Type B pancreatic cell (in vitro differentiated cells): Measurements from ENCODE around the gene LIPC. TPM values are rescaled to one million over a fixed set of nuclear protein-coding genes. Genes with fewer than 3 reads are reported as not detected.

ENCODE experiments used
- DNase-seq: peaks from one replicate; pipeline ENCODE4 v3.0.0; 2021; ENCODE audit warnings: mixed read lengths; ENCODE audit not compliant: unreplicated experiment; ENCODE audit errors: extremely low spot score
- H3K27ac Mint-ChIP-seq: 2 replicates; pipeline ENCODE4 v1.8.0; 2021; ENCODE audit warnings: mild to moderate bottlenecking, mixed read lengths
- H3K27me3 Mint-ChIP-seq: 2 replicates; pipeline ENCODE4 v1.8.0; 2021; ENCODE audit warnings: mixed read lengths
- H3K36me3 Mint-ChIP-seq: 2 replicates; pipeline ENCODE4 v1.8.0; 2021; ENCODE audit warnings: mixed read lengths
- H3K4me1 Mint-ChIP-seq: one replicate; pipeline ENCODE4 v1.8.0; 2021; ENCODE audit warnings: mixed read lengths; ENCODE audit not compliant: unreplicated experiment
- H3K4me3 Mint-ChIP-seq: 2 replicates; pipeline ENCODE4 v1.8.0; 2021; ENCODE audit warnings: mild to moderate bottlenecking, mixed read lengths
- H3K9me3 Mint-ChIP-seq: 2 replicates; pipeline ENCODE4 v1.8.0; 2021; ENCODE audit warnings: mixed read lengths
- CTCF ChIP-seq: fragments of 200-600 bp; sonication (generic); conservative IDR thresholded peaks from 2 replicates; pipeline ENCODE4 v1.5.0; 2021; ENCODE audit warnings: antibody characterized with exemption, mild to moderate bottlenecking
- total RNA-seq: library from RNA; stranded (reverse); gene quantifications from 2 replicates; pipeline ENCODE4 v1.2.1, GENCODE V29; 2021; ENCODE audit warnings: low replicate concordance

Gene LIPC
- total RNA-seq, 1 donor from 2014 or later = 10.9 TPM

- no peak overlapping the region for H3K27ac Mint-ChIP-seq
Measured at GRCh38 chr15:58544756-58545155, 113.0 kb downstream of the LIPC start.

GRCh38 chr15:58545307-58546065 is 113.7 kb downstream of the LIPC start:
- TF ChIP-seq CTCF = no peak
- Mint-ChIP-seq H3K4me3 (no peak overlapping the region), H3K27ac (no peak overlapping the region), H3K36me3 (no peaks in the 10 kb centered on the region), H3K4me1 (peaks cover 23% of the 10 kb centered on the region), H3K9me3 (no peaks in the 10 kb centered on the region), H3K27me3 (no peaks in the 10 kb centered on the region)
- no peak for DNase-seq

More at GRCh38 chr15:58544756-58545155, 113.0 kb downstream of the LIPC start:
- DNase-seq = no peak
- TF ChIP-seq CTCF = no peak
- H3K4me1 Mint-ChIP-seq = peaks cover 23% of the 10 kb centered on the region
- no peaks in the 10 kb centered on the region for H3K27me3 Mint-ChIP-seq
- peaks cover 3% of the 10 kb centered on the region for H3K36me3 Mint-ChIP-seq
- H3K9me3 Mint-ChIP-seq = no peaks in the 10 kb centered on the region
- H3K4me3 Mint-ChIP-seq = no peak overlapping the region

- Mint-ChIP-seq H3K36me3 (no peaks in the 10 kb centered on the region), H3K9me3 (no peaks in the 10 kb centered on the region), H3K27me3 (no peaks in the 10 kb centered on the region), H3K4me1 (peaks cover 23% of the 10 kb centered on the region), H3K4me3 (no peak overlapping the region), H3K27ac (peak overlapping the region; percentile 8)
- no peak for DNase-seq
- TF ChIP-seq CTCF = no peak
Measured at GRCh38 chr15:58546066-58546591, 114.3 kb downstream of the LIPC start.

DNA sequence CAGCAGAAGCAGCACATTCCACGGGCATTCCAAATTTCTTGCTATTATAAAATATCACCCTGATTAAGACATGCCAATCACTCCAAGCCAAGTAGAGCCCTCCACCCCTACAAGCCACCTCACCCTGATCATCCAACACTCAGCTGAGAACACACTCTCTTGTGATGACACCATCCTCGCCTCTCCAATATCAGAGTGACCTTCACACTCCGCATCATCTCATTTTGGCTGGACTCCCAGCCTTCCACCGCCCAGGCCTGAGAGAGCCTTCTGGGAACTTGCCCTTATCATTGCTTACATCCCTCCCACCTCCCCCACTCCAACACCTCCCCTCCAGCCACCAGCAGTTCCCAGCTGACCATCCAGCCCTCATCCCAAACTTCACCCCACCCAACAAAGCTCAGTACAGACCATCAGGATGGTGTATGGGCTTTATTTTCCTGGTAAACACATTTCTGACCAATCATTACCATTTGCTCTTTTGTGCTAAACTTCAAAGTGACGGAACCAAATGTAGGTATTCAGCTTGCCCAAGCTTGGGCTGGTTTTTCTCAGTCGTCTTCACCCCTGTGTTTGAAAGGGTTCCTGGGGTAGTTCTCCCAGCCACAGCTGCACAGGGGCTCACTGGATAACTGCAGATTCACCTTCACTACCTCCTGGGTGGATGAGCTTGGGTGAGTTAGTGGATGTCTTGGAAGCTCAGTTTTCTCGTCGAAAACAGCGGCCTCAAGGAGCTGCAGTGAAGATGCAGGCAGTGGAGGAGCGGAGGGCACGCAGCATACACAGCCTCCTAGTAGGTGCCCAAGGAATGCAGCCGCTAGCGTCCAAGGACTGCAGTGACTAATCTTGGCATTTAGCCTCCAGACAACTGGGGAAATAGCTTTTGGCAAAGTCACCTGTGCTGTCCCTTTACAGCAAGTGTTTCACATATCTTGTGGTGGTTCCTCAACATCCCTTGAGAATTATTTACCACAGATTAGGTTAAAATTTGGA is 115.1 kb downstream of the LIPC start:
- Mint-ChIP-seq H3K4me1 (peaks cover 26% of the 10 kb centered on the region), H3K27ac (peak overlapping the region; percentile 8), H3K4me3 (no peak overlapping the region), H3K36me3 (no peaks in the 10 kb centered on the region), H3K27me3 (no peaks in the 10 kb centered on the region), H3K9me3 (no peaks in the 10 kb centered on the region)
- no peak for TF ChIP-seq CTCF
- DNase-seq = no peak

- no peak overlapping the region for H3K27ac Mint-ChIP-seq
- no peak for TF ChIP-seq CTCF
- no peaks in the 10 kb centered on the region for H3K36me3 Mint-ChIP-seq
- DNase-seq = no peak
- H3K4me1 Mint-ChIP-seq = peaks cover 27% of the 10 kb centered on the region
- no peak overlapping the region for H3K4me3 Mint-ChIP-seq
- no peaks in the 10 kb centered on the region for H3K27me3 Mint-ChIP-seq
- no peaks in the 10 kb centered on the region for H3K9me3 Mint-ChIP-seq
Measured at GRCh38 chr15:58547628-58548307, 116.0 kb downstream of the LIPC start.
